ENCODE data around the gene GEMIN5. TPM values are rescaled to one million over a fixed set of nuclear protein-coding genes. Genes with fewer than 3 reads are reported as not detected.

The GEMIN5 gene
- total RNA-seq, 1 donor from 2014 or later = 12.5 TPM

Other genes with a start within 250 kb of the GEMIN5 start
- 225 to 272 TPM (median 258 TPM) in 3 replicates for gene LARP1, start 182.8 kb downstream of the GEMIN5 start, total RNA-seq
- gene FAXDC2, start 87.6 kb downstream of the GEMIN5 start, total RNA-seq = 2.3 to 6.1 TPM (median 2.5 TPM) in 3 replicates
- gene CNOT8, start 79.6 kb downstream of the GEMIN5 start, total RNA-seq = 35.3 to 37.0 TPM (median 36.3 TPM) in 3 replicates
- gene MRPL22, start 2.9 kb upstream of the GEMIN5 start, total RNA-seq = 34.6 to 41.5 TPM (median 38.2 TPM) in 3 replicates
- 0.07 TPM in 1 of 3 replicates, not detected in the others for gene KIF4B, start 75.5 kb upstream of the GEMIN5 start, total RNA-seq

All from chondrocyte (in vitro differentiated cells).